HCT116 (cell line): Measurements from ENCODE around the gene FGF13.

Experiments
- EZH2 ChIP-seq: fragments of 200-600 bp; sonication (generic); IDR thresholded peaks from 2 replicates; pipeline ENCODE4 v1.6.1; 2017; ENCODE audit warnings: antibody characterized with exemption, mixed run types
- SIN3A ChIP-seq: IDR thresholded peaks from 2 replicates; pipeline ENCODE4 v1.6.1; 2012; ENCODE audit warnings: low read depth
- SRF ChIP-seq: IDR thresholded peaks from 2 replicates; pipeline ENCODE4 v1.6.1; 2012; ENCODE audit warnings: low read depth
- TF ChIP-seq, protein P1 (sequence below), 3 experiments: fragments of 200-600 bp in 1 of 3; sonication (generic) in 1 of 3; IDR thresholded peaks in 2 of 3; conservative IDR thresholded peaks in 1 of 3; 2 replicates each; pipeline ENCODE4 v1.5.1; 2012 to 2017; ENCODE audit warnings: low read depth in 2 of 3, low read length in 2 of 3, antibody characterized with exemption in 1 of 3, borderline replicate concordance in 1 of 3, control low read depth in 1 of 3, mild to moderate bottlenecking in 1 of 3, mixed read lengths in 1 of 3, mixed run types in 1 of 3, moderate library complexity in 1 of 3; ENCODE audit not compliant: insufficient read depth in 1 of 3

DNA sequence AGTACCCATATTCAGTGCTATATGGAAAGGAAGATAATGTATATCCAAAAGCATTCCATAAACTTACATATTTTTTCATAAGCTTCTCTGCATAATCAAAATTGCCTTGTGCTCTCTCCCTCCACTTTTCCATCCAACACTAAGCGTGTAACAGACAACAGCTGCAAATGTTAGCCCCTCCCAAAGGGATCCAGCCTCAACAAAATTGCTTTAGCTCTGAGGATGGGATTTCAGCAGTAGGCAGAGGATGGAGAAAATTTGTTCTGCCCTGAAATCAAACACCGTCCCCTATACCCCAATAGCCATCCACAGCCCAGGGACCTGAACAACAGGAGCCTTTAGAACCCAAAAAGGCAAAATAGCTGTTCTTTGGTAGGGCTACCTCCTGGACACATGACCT, 28.8 kb upstream of the FGF13 start:
- no peak for TF ChIP-seq SIN3A
- no peak for TF ChIP-seq EZH2
- TF ChIP-seq, protein P1, sequence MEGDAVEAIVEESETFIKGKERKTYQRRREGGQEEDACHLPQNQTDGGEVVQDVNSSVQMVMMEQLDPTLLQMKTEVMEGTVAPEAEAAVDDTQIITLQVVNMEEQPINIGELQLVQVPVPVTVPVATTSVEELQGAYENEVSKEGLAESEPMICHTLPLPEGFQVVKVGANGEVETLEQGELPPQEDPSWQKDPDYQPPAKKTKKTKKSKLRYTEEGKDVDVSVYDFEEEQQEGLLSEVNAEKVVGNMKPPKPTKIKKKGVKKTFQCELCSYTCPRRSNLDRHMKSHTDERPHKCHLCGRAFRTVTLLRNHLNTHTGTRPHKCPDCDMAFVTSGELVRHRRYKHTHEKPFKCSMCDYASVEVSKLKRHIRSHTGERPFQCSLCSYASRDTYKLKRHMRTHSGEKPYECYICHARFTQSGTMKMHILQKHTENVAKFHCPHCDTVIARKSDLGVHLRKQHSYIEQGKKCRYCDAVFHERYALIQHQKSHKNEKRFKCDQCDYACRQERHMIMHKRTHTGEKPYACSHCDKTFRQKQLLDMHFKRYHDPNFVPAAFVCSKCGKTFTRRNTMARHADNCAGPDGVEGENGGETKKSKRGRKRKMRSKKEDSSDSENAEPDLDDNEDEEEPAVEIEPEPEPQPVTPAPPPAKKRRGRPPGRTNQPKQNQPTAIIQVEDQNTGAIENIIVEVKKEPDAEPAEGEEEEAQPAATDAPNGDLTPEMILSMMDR (IDR thresholded peaks at IDR 0.05 in 2 of 3, conservative IDR thresholded peaks at IDR 0.05 in 1 of 3; ENCODE audit: borderline replicate concordance in 1 of 3, insufficient read depth in 1 of 3, low read depth in 2 of 3, low read length in 2 of 3) = no peak
- no peak for TF ChIP-seq SRF
